ENCODE data around the gene SIGLEC5. TPM values are rescaled to one million over a fixed set of nuclear protein-coding genes. Genes with fewer than 3 reads are reported as not detected.
"Not testable (repeated sequence)": the region's sequence is repeated elsewhere in the genome, so short reads cannot be mapped to it uniquely, and the experiment has no call there.

SIGLEC5 gene
- total and polyA plus RNA-seq, 4 donors = 0.42 to 0.70 TPM; not detected in 2

DNA sequence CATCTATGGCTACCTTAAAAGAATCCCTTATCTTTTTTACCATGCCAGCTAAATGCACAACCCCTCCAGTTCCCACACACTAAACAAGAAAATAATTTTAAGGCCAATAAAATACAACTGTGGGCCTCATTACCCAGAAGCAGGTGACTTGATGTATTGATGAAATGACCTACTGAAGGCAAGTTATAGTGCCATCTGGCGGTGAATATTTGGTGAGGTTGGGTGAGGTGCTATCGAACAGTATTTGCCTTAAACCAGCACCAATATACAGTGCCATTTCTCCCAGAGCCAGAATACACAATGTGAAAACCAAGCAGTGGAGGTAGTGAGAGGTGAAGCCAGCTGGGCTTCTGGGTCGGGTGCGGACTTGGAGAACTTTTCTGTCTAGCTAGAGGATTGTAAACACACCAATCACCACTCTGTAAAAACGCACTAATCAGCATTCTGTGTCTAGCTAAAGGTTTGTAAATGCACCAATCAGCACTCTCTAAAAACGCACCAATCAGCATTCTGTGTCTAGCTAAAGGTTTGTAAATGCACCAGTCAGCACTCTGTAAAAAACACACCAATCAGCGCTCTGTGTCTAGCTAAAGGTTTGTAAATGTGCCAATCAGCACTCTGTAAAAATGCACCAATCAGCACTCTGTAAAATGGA is 45.8 kb upstream of the SIGLEC5 start:
- H3K9me3 ChIP-seq (ENCODE audit: control insufficient read depth in 4 of 4, low read length in 3 of 4); H3K36me3 ChIP-seq (ENCODE audit: control insufficient read depth in 4 of 4, insufficient read depth in 3 of 4, low read depth in 1 of 4, low read length in 3 of 4); H3K27me3 ChIP-seq (ENCODE audit: control insufficient read depth in 4 of 4, insufficient read depth in 4 of 4, low read length in 3 of 4); H3K4me1 ChIP-seq (ENCODE audit: control insufficient read depth in 4 of 4, insufficient read depth in 4 of 4, low read length in 3 of 4); DNase-seq (ENCODE audit: low spot score); H3K4me3 ChIP-seq (ENCODE audit: low read depth in 1 of 3, low read length in 3 of 3); H3K9ac ChIP-seq (ENCODE audit: low read depth in 1 of 2, low read length in 2 of 2); H3K27ac ChIP-seq (ENCODE audit: low read depth in 1 of 2, low read length in 2 of 2): not testable (repeated sequence)
- WGBS = 61% methylated on average over 7 of the region's 7 CpGs
- TF ChIP-seq, protein P1, sequence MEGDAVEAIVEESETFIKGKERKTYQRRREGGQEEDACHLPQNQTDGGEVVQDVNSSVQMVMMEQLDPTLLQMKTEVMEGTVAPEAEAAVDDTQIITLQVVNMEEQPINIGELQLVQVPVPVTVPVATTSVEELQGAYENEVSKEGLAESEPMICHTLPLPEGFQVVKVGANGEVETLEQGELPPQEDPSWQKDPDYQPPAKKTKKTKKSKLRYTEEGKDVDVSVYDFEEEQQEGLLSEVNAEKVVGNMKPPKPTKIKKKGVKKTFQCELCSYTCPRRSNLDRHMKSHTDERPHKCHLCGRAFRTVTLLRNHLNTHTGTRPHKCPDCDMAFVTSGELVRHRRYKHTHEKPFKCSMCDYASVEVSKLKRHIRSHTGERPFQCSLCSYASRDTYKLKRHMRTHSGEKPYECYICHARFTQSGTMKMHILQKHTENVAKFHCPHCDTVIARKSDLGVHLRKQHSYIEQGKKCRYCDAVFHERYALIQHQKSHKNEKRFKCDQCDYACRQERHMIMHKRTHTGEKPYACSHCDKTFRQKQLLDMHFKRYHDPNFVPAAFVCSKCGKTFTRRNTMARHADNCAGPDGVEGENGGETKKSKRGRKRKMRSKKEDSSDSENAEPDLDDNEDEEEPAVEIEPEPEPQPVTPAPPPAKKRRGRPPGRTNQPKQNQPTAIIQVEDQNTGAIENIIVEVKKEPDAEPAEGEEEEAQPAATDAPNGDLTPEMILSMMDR (IDR thresholded peaks at IDR 0.05; ENCODE audit: low read depth, low read length, missing input control) = peak; percentile 21
- peak in 1 of 2 donors; percentile 16 for TF ChIP-seq RAD21 (IDR thresholded peaks at IDR 0.05)

DNA sequence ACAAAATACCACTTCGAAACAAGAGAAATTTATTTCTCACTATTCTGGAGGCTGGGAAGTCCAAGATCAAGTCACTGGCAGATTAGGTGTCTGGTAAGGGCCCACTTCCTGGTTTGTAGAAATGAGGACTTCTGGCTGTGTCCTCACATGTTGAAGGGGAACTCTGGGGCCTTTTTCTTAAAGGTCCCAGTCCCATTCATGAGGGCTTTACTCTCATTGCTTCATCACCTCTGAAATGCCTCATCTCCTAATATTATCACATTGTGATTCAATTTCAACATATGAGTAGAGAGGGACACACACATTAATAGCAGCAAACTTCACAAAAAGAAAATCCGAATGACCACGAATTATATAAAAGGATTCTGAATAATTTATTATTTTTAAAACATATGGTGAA is 38.0 kb upstream of the SIGLEC5 start:
- Histone ChIP-seq H3K9ac (ENCODE audit: low read depth in 1 of 2, low read length in 2 of 2) (no peak overlapping the region), H3K27ac (ENCODE audit: low read depth in 1 of 2, low read length in 2 of 2) (no peak overlapping the region), H3K9me3 (ENCODE audit: control insufficient read depth in 4 of 4, low read length in 3 of 4) (peaks cover 0 to 2% (median 0%) of the 10 kb centered on the region in 4 donors), H3K36me3 (ENCODE audit: control insufficient read depth in 4 of 4, insufficient read depth in 3 of 4, low read depth in 1 of 4, low read length in 3 of 4) (no peaks in the 10 kb centered on the region), H3K4me3 (ENCODE audit: low read depth in 1 of 3, low read length in 3 of 3) (no peak overlapping the region), H3K4me1 (ENCODE audit: control insufficient read depth in 4 of 4, insufficient read depth in 4 of 4, low read length in 3 of 4) (no peaks in the 10 kb centered on the region), H3K27me3 (ENCODE audit: control insufficient read depth in 4 of 4, insufficient read depth in 4 of 4, low read length in 3 of 4) (peaks cover 0 to 2% (median 0%) of the 10 kb centered on the region in 4 donors)
- WGBS = 84% methylated on average over 3 of the region's 3 CpGs
- no peak for DNase-seq (ENCODE audit: low spot score)
- TF ChIP-seq JUND (IDR thresholded peaks at IDR 0.05) (no peak), RXRA (IDR thresholded peaks at IDR 0.05) (no peak), EGR1 (IDR thresholded peaks at IDR 0.05; ENCODE audit: low read depth in 2 of 2) (no peak), HNF4G (IDR thresholded peaks at IDR 0.05) (no peak), FOXA1 (IDR thresholded peaks at IDR 0.05) (no peak), HNF4A (conservative IDR thresholded peaks at IDR 0.05) (no peak), GABPA (IDR thresholded peaks at IDR 0.05 in 1 of 2, conservative IDR thresholded peaks at IDR 0.05 in 1 of 2) (no peak), FOXA2 (IDR thresholded peaks at IDR 0.05) (no peak), NR2F2 (IDR thresholded peaks at IDR 0.05) (no peak)
- TF ChIP-seq, protein P2, sequence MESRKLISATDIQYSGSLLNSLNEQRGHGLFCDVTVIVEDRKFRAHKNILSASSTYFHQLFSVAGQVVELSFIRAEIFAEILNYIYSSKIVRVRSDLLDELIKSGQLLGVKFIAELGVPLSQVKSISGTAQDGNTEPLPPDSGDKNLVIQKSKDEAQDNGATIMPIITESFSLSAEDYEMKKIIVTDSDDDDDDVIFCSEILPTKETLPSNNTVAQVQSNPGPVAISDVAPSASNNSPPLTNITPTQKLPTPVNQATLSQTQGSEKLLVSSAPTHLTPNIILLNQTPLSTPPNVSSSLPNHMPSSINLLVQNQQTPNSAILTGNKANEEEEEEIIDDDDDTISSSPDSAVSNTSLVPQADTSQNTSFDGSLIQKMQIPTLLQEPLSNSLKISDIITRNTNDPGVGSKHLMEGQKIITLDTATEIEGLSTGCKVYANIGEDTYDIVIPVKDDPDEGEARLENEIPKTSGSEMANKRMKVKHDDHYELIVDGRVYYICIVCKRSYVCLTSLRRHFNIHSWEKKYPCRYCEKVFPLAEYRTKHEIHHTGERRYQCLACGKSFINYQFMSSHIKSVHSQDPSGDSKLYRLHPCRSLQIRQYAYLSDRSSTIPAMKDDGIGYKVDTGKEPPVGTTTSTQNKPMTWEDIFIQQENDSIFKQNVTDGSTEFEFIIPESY (IDR thresholded peaks at IDR 0.05) = no peak

DNA sequence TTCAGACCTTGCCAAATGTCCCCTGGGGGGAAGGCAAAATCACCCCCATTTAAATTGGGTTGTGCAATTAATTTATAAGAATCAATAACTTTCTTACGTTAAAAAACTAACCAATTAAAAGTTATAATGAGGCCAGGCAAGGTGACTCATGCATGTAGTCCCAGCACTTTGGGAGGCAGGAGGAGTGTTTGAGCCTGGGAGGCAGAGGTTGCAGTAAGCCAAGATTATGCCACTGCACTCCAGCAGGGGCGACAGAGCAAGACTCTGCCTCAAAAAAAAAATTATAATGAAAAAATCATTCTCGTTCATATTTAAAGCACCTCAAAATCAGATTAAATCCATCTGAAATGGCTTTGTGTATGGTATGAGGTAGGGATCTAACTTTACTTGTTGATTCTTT is 34.8 kb upstream of the SIGLEC5 start:
- 69% methylated on average over 3 of the region's 3 CpGs for WGBS

More for the DNA sequence above, 34.8 kb upstream of the SIGLEC5 start:
- Histone ChIP-seq H3K9me3 (ENCODE audit: control insufficient read depth in 4 of 4, low read length in 3 of 4) (peaks cover 0 to 2% (median 0%) of the 10 kb centered on the region in 4 donors), H3K27me3 (ENCODE audit: control insufficient read depth in 4 of 4, insufficient read depth in 4 of 4, low read length in 3 of 4) (peaks cover 0 to 2% (median 0%) of the 10 kb centered on the region in 4 donors), H3K4me1 (ENCODE audit: control insufficient read depth in 4 of 4, insufficient read depth in 4 of 4, low read length in 3 of 4) (no peaks in the 10 kb centered on the region), H3K36me3 (ENCODE audit: control insufficient read depth in 4 of 4, insufficient read depth in 3 of 4, low read depth in 1 of 4, low read length in 3 of 4) (no peaks in the 10 kb centered on the region), H3K4me3 (ENCODE audit: low read depth in 1 of 3, low read length in 3 of 3) (no peak overlapping the region), H3K27ac (ENCODE audit: low read depth in 1 of 2, low read length in 2 of 2) (no peak overlapping the region), H3K9ac (ENCODE audit: low read depth in 1 of 2, low read length in 2 of 2) (no peak overlapping the region)
- no peak for DNase-seq (ENCODE audit: low spot score)
- TF ChIP-seq FOXA1 (IDR thresholded peaks at IDR 0.05) (no peak), TAF1 (conservative IDR thresholded peaks at IDR 0.05) (no peak)
